ENCODE results near the gene IGLL1. TPM values are rescaled to one million over a fixed set of nuclear protein-coding genes. Genes with fewer than 3 reads are reported as not detected.
"Not testable (repeated sequence)": the region's sequence is repeated elsewhere in the genome, so short reads cannot be mapped to it uniquely, and the experiment has no call there.

IGLL1 gene
- total RNA-seq (not detected), polyA plus RNA-seq (under 1 TPM in 1 of 2 donors, not detected in 1; 0.26 TPM)

GRCh38 chr22:23579870-23580575 lies at the start of gene IGLL1:
Gene IGLL1, minus strand, starts transcription at chr22:23580290. Its CDS starts 100 bp downstream, at chr22:23580190.
- intact Hi-C loops (cut with DNase I) = no loop called here
- Histone ChIP-seq H3K4me1 (no peaks in the 10 kb centered on the region), H3K27ac (no peak within 1 kb of the TSS), H3K36me3 (no peaks in the 10 kb centered on the region), H3K27me3 (no peaks in the 10 kb centered on the region), H3K9me3 (no peaks in the 10 kb centered on the region), H3K4me3 (no peak within 1 kb of the TSS)
- no peak for ATAC-seq
- no peak for DNase-seq
- TF ChIP-seq CTCF (IDR thresholded peaks at IDR 0.05) = no peak
- 71 to 79% methylated on average over 11 to 12 of the region's 12 CpGs for WGBS, 2 donors
- FAIRE-seq = no peak

- H3K27me3 ChIP-seq; ATAC-seq; H3K36me3 ChIP-seq; H3K9me3 ChIP-seq; FAIRE-seq; DNase-seq; intact Hi-C loops (cut with DNase I); H3K27ac ChIP-seq; H3K4me3 ChIP-seq; H3K4me1 ChIP-seq: not testable (repeated sequence)
- WGBS, 2 donors = 65 to 80% methylated on average over 6 of the region's 6 CpGs
These were observed 48.1 kb upstream of the IGLL1 start for GRCh38 chr22:23628056-23628743.

GRCh38 chr22:23627401-23628055 lies 47.4 kb upstream of the IGLL1 start:
- FAIRE-seq; H3K4me3 ChIP-seq; H3K4me1 ChIP-seq; H3K27me3 ChIP-seq; H3K36me3 ChIP-seq; H3K27ac ChIP-seq; intact Hi-C loops (cut with DNase I); H3K9me3 ChIP-seq: not testable (repeated sequence)
- 59 to 70% methylated on average over 3 of the region's 3 CpGs for WGBS, 2 donors
- ATAC-seq (peak in 3 of 4 donors; percentile 79 to 93 (median 92)), DNase-seq (peak in 5 of 6 donors; percentile 26 to 73 (median 34))

GRCh38 chr22:23626286-23626975 lies 46.3 kb upstream of the IGLL1 start:
- no peaks in the 10 kb centered on the region for H3K4me1 ChIP-seq
- no peaks in the 10 kb centered on the region for H3K27me3 ChIP-seq
- ATAC-seq (no peak), DNase-seq (no peak), FAIRE-seq (no peak)
- H3K4me3 ChIP-seq = no peak overlapping the region
- no peak overlapping the region for H3K27ac ChIP-seq
- no peaks in the 10 kb centered on the region for H3K9me3 ChIP-seq
- intact Hi-C loops (cut with DNase I) = no loop called here
- WGBS, 2 donors = 63 to 75% methylated on average over 2 of the region's 2 CpGs
- no peaks in the 10 kb centered on the region for H3K36me3 ChIP-seq
- no peak for TF ChIP-seq CTCF (IDR thresholded peaks at IDR 0.05)

GRCh38 chr22:23622634-23623033 lies 42.5 kb upstream of the IGLL1 start:
- WGBS, 2 donors = 70 to 86% methylated on average over 2 of the region's 2 CpGs
- Histone ChIP-seq H3K4me3 (no peak overlapping the region), H3K4me1 (peaks cover 0 to 5% (median 0%) of the 10 kb centered on the region in 3 donors), H3K27ac (no peak overlapping the region), H3K27me3 (no peaks in the 10 kb centered on the region), H3K9me3 (no peaks in the 10 kb centered on the region), H3K36me3 (no peaks in the 10 kb centered on the region)
- no peak for TF ChIP-seq CTCF (IDR thresholded peaks at IDR 0.05)
- intact Hi-C loops (cut with DNase I) = no loop called here
- ATAC-seq (no peak), FAIRE-seq (no peak), DNase-seq (no peak)

GRCh38 chr22:23621916-23622315 lies 41.8 kb upstream of the IGLL1 start:
- H3K27me3 ChIP-seq; H3K27ac ChIP-seq; intact Hi-C loops (cut with DNase I); H3K4me1 ChIP-seq; FAIRE-seq; DNase-seq; ATAC-seq; H3K9me3 ChIP-seq; H3K4me3 ChIP-seq; H3K36me3 ChIP-seq: not testable (repeated sequence)
- 88 to 90% methylated on average over 2 of the region's 2 CpGs for WGBS, 2 donors

Measured in pancreas (tissue), 10 donors.